Measurements from ENCODE around the gene NAT9.

NAT9 gene

GRCh38 chr17:74759243-74759801 lies 16.8 kb downstream of the NAT9 start:
- DNase-seq (ENCODE audit: low read depth): no peak
- H3K4me3 ChIP-seq (ENCODE audit: control insufficient read depth, low read depth, low read length): no peak overlapping the region
- no peak for TF ChIP-seq CTCF (IDR thresholded peaks at IDR 0.05; ENCODE audit: control insufficient read depth, insufficient read depth, low read depth, low read length, missing control alignments)

- no peak for DNase-seq (ENCODE audit: low read depth)
These were observed 17.3 kb downstream of the NAT9 start for GRCh38 chr17:74758848-74759168.

GRCh38 chr17:74757931-74758847 lies 18.0 kb downstream of the NAT9 start:
- no peak for TF ChIP-seq CTCF (IDR thresholded peaks at IDR 0.05; ENCODE audit: control insufficient read depth, insufficient read depth, low read depth, low read length, missing control alignments)
- DNase-seq (ENCODE audit: low read depth): no peak
- H3K4me3 ChIP-seq (ENCODE audit: control insufficient read depth, low read depth, low read length): no peak overlapping the region

More at GRCh38 chr17:74758848-74759168, 17.3 kb downstream of the NAT9 start:
- TF ChIP-seq CTCF (IDR thresholded peaks at IDR 0.05; ENCODE audit: control insufficient read depth, insufficient read depth, low read depth, low read length, missing control alignments): no peak
- no peak overlapping the region for H3K4me3 ChIP-seq (ENCODE audit: control insufficient read depth, low read depth, low read length)

GRCh38 chr17:74757502-74757901 lies 18.6 kb downstream of the NAT9 start:
- no peak overlapping the region for H3K4me3 ChIP-seq (ENCODE audit: control insufficient read depth, low read depth, low read length)
- no peak for TF ChIP-seq CTCF (IDR thresholded peaks at IDR 0.05; ENCODE audit: control insufficient read depth, insufficient read depth, low read depth, low read length, missing control alignments)
- no peak for DNase-seq (ENCODE audit: low read depth)

- TF ChIP-seq CTCF (IDR thresholded peaks at IDR 0.05; ENCODE audit: control insufficient read depth, insufficient read depth, low read depth, low read length, missing control alignments): no peak
- H3K4me3 ChIP-seq (ENCODE audit: control insufficient read depth, low read depth, low read length): no peak overlapping the region
- DNase-seq (ENCODE audit: low read depth): no peak
These were observed 19.3 kb downstream of the NAT9 start for GRCh38 chr17:74756891-74757290.

- TF ChIP-seq CTCF (IDR thresholded peaks at IDR 0.05; ENCODE audit: control insufficient read depth, insufficient read depth, low read depth, low read length, missing control alignments): no peak
- DNase-seq (ENCODE audit: low read depth): no peak
These were observed 20.6 kb downstream of the NAT9 start for GRCh38 chr17:74755533-74755932.

More at GRCh38 chr17:74755533-74755932, 20.6 kb downstream of the NAT9 start:
- no peak overlapping the region for H3K4me3 ChIP-seq (ENCODE audit: control insufficient read depth, low read depth, low read length)
